SK-N-SH (cell line): ENCODE measurements around the gene SERPINI2. TPM values are rescaled to one million over a fixed set of nuclear protein-coding genes. Genes with fewer than 3 reads are reported as not detected.

Experiments
- CTCF ChIA-PET: fragments of 300-600, 350-600 bp; formaldehyde crosslinking; extraction: SDS; loops from one replicate; lab custom pipeline; 2021; lab: Yijun Ruan, JAX
- POLR2A ChIA-PET: fragments of 350-600 bp; sonication (Branson Sonifier 250); formaldehyde crosslinking; extraction: SDS; loops from one replicate; lab custom pipeline; 2020; ENCODE audit warnings: antibody characterized with exemption, inconsistent platforms; lab: Yijun Ruan, JAX
- DNase-seq: peaks from one replicate; pipeline ENCODE4 v3.0.0; 2012
- H2AFZ ChIP-seq: fragments of 200-600 bp; sonication (generic); 2 replicates; pipeline ENCODE4 v1.8.1; 2016; ENCODE audit warnings: antibody characterized with exemption, mild to moderate bottlenecking, low read depth
- H3F3A ChIP-seq: fragments of 200-600 bp; sonication (generic); replicated peaks from 2 replicates; pipeline ENCODE3; 2016; ENCODE audit warnings: antibody characterized with exemption, mild to moderate bottlenecking; ENCODE audit not compliant: insufficient read depth
- H3K27ac ChIP-seq, 2 experiments: fragments of 200-500 bp in 1 of 2; fragments of 200-600 bp in 1 of 2; sonication (Bioruptor generic) in 1 of 2; sonication (generic), shearing (Covaris generic) in 1 of 2; 2 replicates each; pipeline versions ENCODE4 v1.5.1 to v1.6.1; 2014 to 2016; ENCODE audit warnings: low read depth in 2 of 2, inconsistent platforms in 1 of 2, low read length in 1 of 2, mild to moderate bottlenecking in 1 of 2, mixed read lengths in 1 of 2
- H3K27me3 ChIP-seq: fragments of 200-600 bp; sonication (generic), shearing (Covaris generic); 2 replicates; pipeline ENCODE4 v1.6.1; 2016; ENCODE audit warnings: mixed run types; ENCODE audit not compliant: insufficient read depth
- H3K36me3 ChIP-seq, 2 experiments: fragments of 200-500 bp in 1 of 2; fragments of 200-600 bp in 1 of 2; sonication (Bioruptor generic) in 1 of 2; sonication (generic) in 1 of 2; replicated peaks in 1 of 2; 2 replicates each; pipeline versions ENCODE3 to v1.5.1; 2014 to 2016; ENCODE audit warnings: low read length in 1 of 2, mild to moderate bottlenecking in 1 of 2; ENCODE audit not compliant: insufficient read depth in 2 of 2, control insufficient read depth in 1 of 2
- H3K4me1 ChIP-seq, 2 experiments: fragments of 200-500 bp in 1 of 2; fragments of 200-600 bp in 1 of 2; sonication (Bioruptor generic) in 1 of 2; sonication (generic), shearing (Covaris generic) in 1 of 2; 2 replicates each; pipeline versions ENCODE4 v1.5.1 to v1.6.1; 2014 to 2016; ENCODE audit warnings: low read depth in 1 of 2, low read length in 1 of 2, mixed run types in 1 of 2; ENCODE audit not compliant: insufficient read depth in 2 of 2, control insufficient read depth in 1 of 2
- H3K4me2 ChIP-seq: fragments of 200-600 bp; sonication (generic), shearing (Covaris generic); 2 replicates; pipeline ENCODE4 v1.6.1; 2017; ENCODE audit warnings: mixed run types
- H3K4me3 ChIP-seq, 2 experiments: fragments of 200-500 bp in 1 of 2; fragments of 200-600 bp in 1 of 2; sonication (Bioruptor generic) in 1 of 2; sonication (generic), shearing (Covaris generic) in 1 of 2; 2 replicates each; pipeline versions ENCODE4 v1.5.1 to v1.8.1; 2014 to 2016; ENCODE audit warnings: low read depth in 2 of 2, inconsistent platforms in 1 of 2, low read length in 1 of 2, mild to moderate bottlenecking in 1 of 2, mixed read lengths in 1 of 2, moderate library complexity in 1 of 2
- H3K79me2 ChIP-seq: fragments of 200-600 bp; sonication (generic); 2 replicates; pipeline ENCODE4 v1.8.1; 2017; ENCODE audit warnings: mild to moderate bottlenecking; ENCODE audit not compliant: insufficient read depth
- H3K9ac ChIP-seq: fragments of 200-600 bp; sonication (generic); 2 replicates; pipeline ENCODE4 v1.6.1; 2017; ENCODE audit warnings: mixed run types
- H3K9me2 ChIP-seq: fragments of 200-600 bp; sonication (generic); 2 replicates; pipeline ENCODE4 v1.6.1; 2017; ENCODE audit warnings: mixed run types
- H3K9me3 ChIP-seq: fragments of 200-600 bp; sonication (generic); 2 replicates; pipeline ENCODE4 v1.6.1; 2017; ENCODE audit warnings: mixed run types, mild to moderate bottlenecking, moderate library complexity
- H4K20me1 ChIP-seq: fragments of 200-600 bp; sonication (generic); 2 replicates; pipeline ENCODE4 v1.6.1; 2017; ENCODE audit warnings: mild to moderate bottlenecking, mixed run types; ENCODE audit not compliant: insufficient read depth
- ELF1 ChIP-seq: IDR thresholded peaks from 2 replicates; pipeline ENCODE4 v1.4.0; 2012
- GATA2 ChIP-seq: sonication (generic); formaldehyde crosslinking; IDR thresholded peaks from 2 replicates; pipeline ENCODE4 v1.5.0; 2020; ENCODE audit warnings: mild to moderate bottlenecking, missing genetic modification reagents
- JUND ChIP-seq: IDR thresholded peaks from 2 replicates; pipeline ENCODE4 v1.4.0; 2012
- MAX ChIP-seq: IDR thresholded peaks from 2 replicates; pipeline ENCODE4 v1.4.0; 2012; ENCODE audit warnings: low read depth
- NFIC ChIP-seq: IDR thresholded peaks from 2 replicates; pipeline ENCODE4 v1.4.0; 2012; ENCODE audit warnings: borderline replicate concordance
- POLR2AphosphoS5 ChIP-seq: IDR thresholded peaks from 2 replicates; pipeline ENCODE4 v1.6.1; 2012; ENCODE audit warnings: low read depth, low read length
- RCOR1 ChIP-seq: fragments of 150-350 bp; IDR thresholded peaks from 2 replicates; pipeline ENCODE4 v1.6.1; 2017; ENCODE audit warnings: antibody characterized with exemption, low read length
- REST ChIP-seq: IDR thresholded peaks from 2 replicates; pipeline ENCODE4 v1.6.1; 2012; ENCODE audit warnings: mild to moderate bottlenecking, low read depth, low read length, moderate library complexity
- SIN3A ChIP-seq: IDR thresholded peaks from 2 replicates; pipeline ENCODE4 v1.6.1; 2012; ENCODE audit warnings: low read depth, mild to moderate bottlenecking, low read length, moderate library complexity, borderline replicate concordance
- SMC3 ChIP-seq: IDR thresholded peaks from 2 replicates; pipeline ENCODE4 v1.6.1; 2012; ENCODE audit warnings: low read depth, low read length, improper control_type of control experiment
- TAF1 ChIP-seq: IDR thresholded peaks from 2 replicates; pipeline ENCODE4 v1.6.1; 2012; ENCODE audit warnings: low read depth, mild to moderate bottlenecking, low read length, moderate library complexity, borderline replicate concordance
- USF1 ChIP-seq: IDR thresholded peaks from 2 replicates; pipeline ENCODE4 v1.4.0; 2012; ENCODE audit warnings: low read depth, borderline replicate concordance
- YY1 ChIP-seq: IDR thresholded peaks from 2 replicates; pipeline ENCODE4 v1.4.0; 2012; ENCODE audit warnings: low read depth, mild to moderate bottlenecking
- WGBS: methylation state at CpG from one replicate; pipeline ENCODE4 v1.1.6; 2017; ENCODE audit warnings: low lambda C conversion rate; 5-methylcytosine and 5-hydroxymethylcytosine counted together
- polyA plus RNA-seq, 3 experiments: library from polyadenylated mRNA; depleted of rRNA; stranded (reverse); fragments of >200 nt; gene quantifications; 2 replicates each; pipeline ENCODE4 v1.2.3, GENCODE V29; 2012

SERPINI2 gene
- polyA plus RNA-seq, 1 of the 3 experiments (the other 2 are of a cell fraction) = not detected

GRCh38 chr3:167450195-167450594, 23.6 kb downstream of the SERPINI2 start:
- Histone ChIP-seq H2AFZ (no peak overlapping the region), H3F3A (no peaks in the 10 kb centered on the region), H3K36me3 (no peaks in the 10 kb centered on the region), H3K9me2 (no peaks in the 10 kb centered on the region), H4K20me1 (no peaks in the 10 kb centered on the region), H3K4me3 (no peak overlapping the region)
- no peak for DNase-seq
- no peak for TF ChIP-seq USF1
- no peak for TF ChIP-seq GATA2 (CRISPR knock-in tag)
- no peak for TF ChIP-seq REST
- no peak for TF ChIP-seq POLR2AphosphoS5
- no peak for TF ChIP-seq RCOR1
- TF ChIP-seq YY1 = no peak
- no peak for TF ChIP-seq SIN3A
- TF ChIP-seq NFIC = no peak
- no peak for TF ChIP-seq MAX
- no peak for TF ChIP-seq SMC3
- TF ChIP-seq TAF1 = no peak
- no peak for TF ChIP-seq JUND
- TF ChIP-seq ELF1 = no peak
- TF ChIP-seq, all 33 proteins: peak for 0
- H3K9me3 ChIP-seq = no peaks in the 10 kb centered on the region
- no peaks in the 10 kb centered on the region for H3K4me1 ChIP-seq
- ChIA-PET CTCF (no interaction called here), POLR2A (no interaction called here)
- H3K27me3 ChIP-seq = 0 out of 2 replicates have a peak, but pooled peaks cover 3% of the 10 kb centered on the region
- H3K4me2 ChIP-seq = no peak overlapping the region
- no peak overlapping the region for H3K27ac ChIP-seq
- WGBS = 8% methylated on average over 5 of the region's 5 CpGs
- no peak overlapping the region for H3K9ac ChIP-seq
- H3K79me2 ChIP-seq = no peaks in the 10 kb centered on the region

GRCh38 chr3:167445491-167445890, 28.4 kb downstream of the SERPINI2 start:
- no peaks in the 10 kb centered on the region for H3K36me3 ChIP-seq
- H3K27ac ChIP-seq = no peak overlapping the region
- ChIA-PET POLR2A (no interaction called here), CTCF (no interaction called here)
- H3K27me3 ChIP-seq = no peaks in the 10 kb centered on the region
- DNase-seq = no peak
- no peaks in the 10 kb centered on the region for H3K9me3 ChIP-seq
- no peak overlapping the region for H3K4me3 ChIP-seq
- H4K20me1 ChIP-seq = no peaks in the 10 kb centered on the region
- no peaks in the 10 kb centered on the region for H3K4me1 ChIP-seq
- H3K79me2 ChIP-seq = no peaks in the 10 kb centered on the region
- H3F3A ChIP-seq = no peaks in the 10 kb centered on the region
- H3K4me2 ChIP-seq = no peak overlapping the region
- H3K9ac ChIP-seq = no peak overlapping the region
- no peak for TF ChIP-seq SIN3A
- TF ChIP-seq, all 33 proteins: peak for 0
- no peaks in the 10 kb centered on the region for H3K9me2 ChIP-seq
- no peak overlapping the region for H2AFZ ChIP-seq
